Calu3 (cell line): Measurements from ENCODE around the gene FSIP1. TPM values are rescaled to one million over a fixed set of nuclear protein-coding genes. Genes with fewer than 3 reads are reported as not detected.

Source experiments
- BruUV-seq: library from RNA; stranded (reverse); fragments of 400-500 nt; replicated peaks from 2 replicates; lab custom pipeline; 2021; lab: Mats Ljungman, UMichigan
- CTCF ChIA-PET: fragments of 300-600 bp; sonication (Branson Sonifier 250); formaldehyde crosslinking; loops from one replicate; lab custom pipeline; 2022; ENCODE audit warnings: antibody characterized with exemption; lab: Charles Lee
- DNase-seq: peaks from one replicate; pipeline ENCODE4 v3.0.0; 2022
- H3K27ac Mint-ChIP-seq: one replicate; pipeline ENCODE4 v1.8.0; 2022; ENCODE audit warnings: mixed read lengths; ENCODE audit not compliant: unreplicated experiment
- H3K27me3 Mint-ChIP-seq: one replicate; pipeline ENCODE4 v1.8.0; 2022; ENCODE audit warnings: mixed read lengths; ENCODE audit not compliant: unreplicated experiment
- H3K36me3 Mint-ChIP-seq: one replicate; pipeline ENCODE4 v1.8.0; 2022; ENCODE audit warnings: mild to moderate bottlenecking, moderate library complexity, mixed read lengths; ENCODE audit not compliant: insufficient read depth, unreplicated experiment
- H3K4me1 Mint-ChIP-seq: one replicate; pipeline ENCODE4 v1.8.0; 2022; ENCODE audit warnings: mild to moderate bottlenecking, low read depth, mixed read lengths; ENCODE audit not compliant: unreplicated experiment
- H3K4me3 Mint-ChIP-seq: one replicate; pipeline ENCODE4 v1.8.0; 2022; ENCODE audit warnings: mild to moderate bottlenecking, low read depth, moderate library complexity, mixed read lengths; ENCODE audit not compliant: unreplicated experiment
- H3K9me3 Mint-ChIP-seq: one replicate; pipeline ENCODE4 v1.8.0; 2022; ENCODE audit warnings: low read depth, mixed read lengths; ENCODE audit not compliant: unreplicated experiment
- intact Hi-C: fragments of 100-400 bp; cut with micrococcal nuclease; formaldehyde crosslinking; loops from one replicate; pipeline ENCODE4 v1.10.0; 2022; ENCODE audit not compliant: unreplicated experiment
- total RNA-seq: library from RNA; stranded (reverse); gene quantifications from 2 replicates; pipeline ENCODE4 v1.2.3, GENCODE V29; 2022
- TF ChIP-seq, protein P1 (sequence below): fragments of 200-600 bp; IDR thresholded peaks from one replicate; pipeline ENCODE4 v1.8.0; 2022; ENCODE audit warnings: antibody characterized with exemption; ENCODE audit not compliant: unreplicated experiment

The FSIP1 gene
- total RNA-seq, 1 experiment from 2014 or later = 0.28 TPM

DNA sequence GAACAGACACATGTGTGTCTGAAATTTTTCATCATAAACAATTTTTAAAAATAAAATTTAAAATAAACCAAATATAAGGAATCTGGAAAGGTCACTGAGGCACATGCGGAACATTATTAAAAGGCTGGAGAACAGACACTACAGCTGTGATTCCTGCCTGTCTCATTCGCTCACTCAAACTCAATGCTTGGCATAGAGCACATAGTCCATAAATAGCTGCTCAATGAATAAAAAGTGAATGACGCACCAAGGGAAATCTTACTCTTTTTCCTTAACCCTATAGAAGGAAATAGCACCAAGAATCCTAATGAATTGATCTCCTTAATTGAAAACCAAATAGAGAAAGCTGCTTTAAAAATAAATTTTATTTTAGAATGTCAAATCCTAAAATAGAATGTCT is 98.4 kb downstream of the FSIP1 start:
- CTCF ChIA-PET = no interaction called here
- intact Hi-C loops = no loop called here
- no peaks in the 10 kb centered on the region for H3K9me3 Mint-ChIP-seq
- H3K36me3 Mint-ChIP-seq = no peaks in the 10 kb centered on the region
- DNase-seq = no peak
- no peaks in the 10 kb centered on the region for H3K4me1 Mint-ChIP-seq
- TF ChIP-seq, protein P1, sequence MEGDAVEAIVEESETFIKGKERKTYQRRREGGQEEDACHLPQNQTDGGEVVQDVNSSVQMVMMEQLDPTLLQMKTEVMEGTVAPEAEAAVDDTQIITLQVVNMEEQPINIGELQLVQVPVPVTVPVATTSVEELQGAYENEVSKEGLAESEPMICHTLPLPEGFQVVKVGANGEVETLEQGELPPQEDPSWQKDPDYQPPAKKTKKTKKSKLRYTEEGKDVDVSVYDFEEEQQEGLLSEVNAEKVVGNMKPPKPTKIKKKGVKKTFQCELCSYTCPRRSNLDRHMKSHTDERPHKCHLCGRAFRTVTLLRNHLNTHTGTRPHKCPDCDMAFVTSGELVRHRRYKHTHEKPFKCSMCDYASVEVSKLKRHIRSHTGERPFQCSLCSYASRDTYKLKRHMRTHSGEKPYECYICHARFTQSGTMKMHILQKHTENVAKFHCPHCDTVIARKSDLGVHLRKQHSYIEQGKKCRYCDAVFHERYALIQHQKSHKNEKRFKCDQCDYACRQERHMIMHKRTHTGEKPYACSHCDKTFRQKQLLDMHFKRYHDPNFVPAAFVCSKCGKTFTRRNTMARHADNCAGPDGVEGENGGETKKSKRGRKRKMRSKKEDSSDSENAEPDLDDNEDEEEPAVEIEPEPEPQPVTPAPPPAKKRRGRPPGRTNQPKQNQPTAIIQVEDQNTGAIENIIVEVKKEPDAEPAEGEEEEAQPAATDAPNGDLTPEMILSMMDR = no peak
- no peak overlapping the region for H3K27ac Mint-ChIP-seq
- BruUV-seq = no TSS peak
- H3K27me3 Mint-ChIP-seq = no peaks in the 10 kb centered on the region
- H3K4me3 Mint-ChIP-seq = no peak overlapping the region

DNA sequence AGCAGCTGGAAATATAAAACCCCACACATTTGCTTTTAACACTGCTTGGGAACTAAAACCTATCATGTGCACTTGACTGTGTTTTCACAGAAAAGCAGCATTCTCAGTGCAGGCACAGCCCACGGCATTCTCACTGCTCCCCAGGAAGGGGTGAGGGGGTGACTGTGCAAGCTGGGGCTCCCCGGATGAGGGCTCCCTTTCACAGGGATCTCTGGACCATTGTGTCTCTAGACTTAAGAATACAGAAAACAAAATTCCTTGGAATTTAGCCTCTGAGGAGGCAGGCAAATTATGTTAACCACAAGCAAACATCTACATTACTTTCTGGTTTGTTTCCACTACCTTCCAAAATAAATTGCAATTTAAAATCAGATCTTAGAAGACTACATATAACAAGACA is 100.3 kb downstream of the FSIP1 start:
- no peak overlapping the region for H3K27ac Mint-ChIP-seq
- no TSS peak for BruUV-seq
- H3K4me3 Mint-ChIP-seq = no peak overlapping the region
- H3K9me3 Mint-ChIP-seq = no peaks in the 10 kb centered on the region
- intact Hi-C loops = no loop called here
- H3K36me3 Mint-ChIP-seq = no peaks in the 10 kb centered on the region
- CTCF ChIA-PET = no interaction called here
- DNase-seq = no peak
- no peaks in the 10 kb centered on the region for H3K27me3 Mint-ChIP-seq
- H3K4me1 Mint-ChIP-seq = no peaks in the 10 kb centered on the region
- TF ChIP-seq, protein P1 = no peak

DNA sequence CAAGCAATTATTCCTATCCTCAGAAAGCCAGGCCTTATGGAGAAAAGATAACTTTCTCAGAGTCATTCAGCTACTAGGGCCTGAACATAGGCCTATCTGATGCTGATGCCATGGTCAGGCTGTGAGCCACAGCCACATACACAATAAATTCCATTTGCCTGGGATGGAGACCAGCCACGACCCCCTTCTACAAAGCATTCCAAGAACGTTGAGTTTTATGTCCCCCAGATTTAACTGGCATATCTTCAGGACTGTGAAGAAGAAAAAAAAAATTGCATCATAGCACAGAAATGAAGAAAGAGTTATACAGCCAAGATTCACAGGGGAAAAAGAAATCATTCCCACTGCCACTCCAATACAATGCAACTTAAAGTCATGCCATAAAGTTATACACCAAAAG is 101.8 kb downstream of the FSIP1 start:
- no peaks in the 10 kb centered on the region for H3K4me1 Mint-ChIP-seq
- TF ChIP-seq, protein P1 = no peak
- CTCF ChIA-PET = no interaction called here
- no TSS peak for BruUV-seq
- DNase-seq = no peak
- H3K4me3 Mint-ChIP-seq = no peak overlapping the region
- H3K27ac Mint-ChIP-seq = no peak overlapping the region
- H3K9me3 Mint-ChIP-seq = no peaks in the 10 kb centered on the region
- H3K27me3 Mint-ChIP-seq = no peaks in the 10 kb centered on the region
- H3K36me3 Mint-ChIP-seq = no peaks in the 10 kb centered on the region
- intact Hi-C loops = no loop called here

DNA sequence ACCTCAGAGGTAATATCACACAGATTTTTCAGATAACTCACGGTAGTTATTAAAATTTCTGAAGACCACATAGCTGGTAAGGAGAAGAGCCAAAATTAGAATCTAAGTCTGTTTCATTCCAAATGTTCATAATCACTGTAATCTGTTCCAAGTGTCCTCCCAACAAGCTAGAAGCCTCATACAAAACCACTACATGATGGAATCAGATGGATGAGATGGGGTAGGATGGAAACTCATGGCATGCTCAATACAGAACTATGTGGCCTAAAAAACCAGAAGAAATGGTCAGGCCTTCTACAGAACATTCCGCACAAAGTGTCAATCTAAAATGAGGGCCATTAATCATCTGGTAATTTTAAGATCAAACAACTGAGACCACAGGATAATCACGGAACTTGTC is 110.0 kb downstream of the FSIP1 start:
- CTCF ChIA-PET = no interaction called here
- BruUV-seq = no TSS peak

More for the DNA sequence above, 110.0 kb downstream of the FSIP1 start:
- no peak for DNase-seq
- Mint-ChIP-seq H3K4me1 (no peaks in the 10 kb centered on the region), H3K36me3 (no peaks in the 10 kb centered on the region), H3K9me3 (no peaks in the 10 kb centered on the region), H3K27ac (no peak overlapping the region), H3K27me3 (no peaks in the 10 kb centered on the region), H3K4me3 (no peak overlapping the region)
- intact Hi-C loops = no loop called here
- TF ChIP-seq, protein P1 = no peak
